Neural progenitor cell (in vitro differentiated cells): ENCODE measurements around the gene DNMT3A. TPM values are rescaled to one million over a fixed set of nuclear protein-coding genes. Genes with fewer than 3 reads are reported as not detected.

Experiments
- DNase-seq: peaks from one replicate; pipeline ENCODE4 v3.0.0-alpha.2; 2016; ENCODE audit warnings: low spot score
- H2AFZ ChIP-seq: fragments of 200-600 bp; sonication (generic); replicated peaks from 2 replicates; pipeline ENCODE4 v1.6.1; 2016; ENCODE audit warnings: antibody characterized with exemption
- H3F3A ChIP-seq: fragments of 200-600 bp; sonication (generic); 2 replicates; pipeline ENCODE4 v1.6.1; 2016; ENCODE audit warnings: antibody characterized with exemption, low read depth
- H3K27ac ChIP-seq: fragments of 200-600 bp; sonication (generic); 2 replicates; pipeline ENCODE4 v1.5.1; 2016; ENCODE audit warnings: mild to moderate bottlenecking
- H3K27me3 ChIP-seq: fragments of 200-600 bp; sonication (generic); 2 replicates; pipeline ENCODE4 v1.6.1; 2016; ENCODE audit warnings: mild to moderate bottlenecking, moderate library complexity
- H3K36me3 ChIP-seq: fragments of 200-600 bp; sonication (generic); 2 replicates; pipeline ENCODE4 v1.5.1; 2016
- H3K4me1 ChIP-seq: fragments of 200-600 bp; sonication (generic); 2 replicates; pipeline ENCODE4 v1.6.1; 2016; ENCODE audit warnings: mixed run types
- H3K4me2 ChIP-seq: fragments of 200-600 bp; sonication (generic); 2 replicates; pipeline ENCODE4 v1.6.1; 2016
- H3K4me3 ChIP-seq: fragments of 200-600 bp; sonication (generic); 2 replicates; pipeline ENCODE4 v1.5.1; 2016
- H3K79me2 ChIP-seq: fragments of 200-600 bp; sonication (generic); 2 replicates; pipeline ENCODE4 v1.6.1; 2016; ENCODE audit warnings: low read depth
- H3K9ac ChIP-seq: fragments of 200-600 bp; sonication (generic); 2 replicates; pipeline ENCODE4 v1.6.1; 2016
- H3K9me3 ChIP-seq: fragments of 200-600 bp; sonication (generic); 2 replicates; pipeline ENCODE4 v1.5.1; 2016; ENCODE audit warnings: low read depth
- H4K20me1 ChIP-seq: fragments of 200-600 bp; sonication (generic); 2 replicates; pipeline ENCODE4 v1.6.1; 2016; ENCODE audit warnings: low read depth
- H3K27ac Mint-ChIP-seq: 3 replicates; pipeline ENCODE4 v1.8.0; 2021; ENCODE audit warnings: mixed read lengths
- H3K27me3 Mint-ChIP-seq: 2 replicates; pipeline ENCODE4 v1.8.0; 2022; ENCODE audit warnings: low read depth, mild to moderate bottlenecking, inconsistent platforms, moderate library complexity, mixed read lengths; ENCODE audit not compliant: insufficient read depth
- H3K36me3 Mint-ChIP-seq: 3 replicates; pipeline ENCODE4 v1.8.0; 2021; ENCODE audit warnings: mixed read lengths
- H3K4me1 Mint-ChIP-seq: 3 replicates; pipeline ENCODE4 v1.8.0; 2021; ENCODE audit warnings: mixed read lengths
- H3K4me3 Mint-ChIP-seq: 3 replicates; pipeline ENCODE4 v1.8.0; 2021; ENCODE audit warnings: mild to moderate bottlenecking, moderate library complexity, mixed read lengths
- H3K9me3 Mint-ChIP-seq: 3 replicates; pipeline ENCODE4 v1.8.0; 2020; ENCODE audit warnings: mixed read lengths
- EZH2 ChIP-seq: fragments of 200-600 bp; sonication (generic); IDR thresholded peaks from 2 replicates; pipeline ENCODE4 v1.6.1; 2017; ENCODE audit warnings: antibody characterized with exemption, mild to moderate bottlenecking, moderate library complexity
- EZH2phosphoT487 ChIP-seq: fragments of 200-600 bp; sonication (generic); IDR thresholded peaks from 2 replicates; pipeline ENCODE4 v1.6.1; 2017; ENCODE audit warnings: antibody characterized with exemption
- total RNA-seq: library from RNA; depleted of rRNA; stranded (reverse); fragments of >200 nt; gene quantifications from 2 replicates; pipeline ENCODE4 v1.2.3, GENCODE V29; 2015; ENCODE audit warnings: low replicate concordance
- TF ChIP-seq, protein P1 (sequence below): fragments of 200-600 bp; sonication (generic); IDR thresholded peaks from 2 replicates; pipeline ENCODE4 v1.5.1; 2017; ENCODE audit warnings: antibody characterized with exemption, mild to moderate bottlenecking

Gene DNMT3A
- total RNA-seq, 1 donor from 2014 or later: 46.5 TPM

DNA sequence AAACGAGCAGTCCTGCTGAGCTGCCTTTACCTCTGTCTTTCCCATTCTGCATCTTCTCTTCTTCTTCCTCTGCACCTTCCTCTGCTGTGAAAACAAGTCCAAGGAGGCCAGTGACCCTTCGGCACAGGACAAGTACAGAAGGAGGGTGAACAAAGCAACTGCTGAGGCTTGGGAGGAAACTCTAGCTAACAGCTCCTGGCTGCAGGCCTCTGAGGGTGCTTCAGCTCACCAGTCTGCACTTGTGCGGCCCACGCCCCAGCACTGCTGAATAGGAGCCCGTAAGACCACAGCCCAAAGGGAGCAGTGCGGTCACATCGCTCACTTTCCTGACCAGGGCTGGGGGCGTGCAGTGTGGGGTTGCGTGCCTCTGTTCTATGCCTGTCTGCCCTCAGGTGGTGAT, 42.1 kb upstream of the DNMT3A start:
- H3K4me1 ChIP-seq: peaks cover 24% of the 10 kb centered on the region
- no peak for DNase-seq
- peaks cover 8% of the 10 kb centered on the region for H3F3A ChIP-seq
- Mint-ChIP-seq H3K27ac (no peak overlapping the region), H3K27me3 (peaks cover 8% of the 10 kb centered on the region), H3K36me3 (peaks cover 25% of the 10 kb centered on the region), H3K4me1 (peaks cover 21% of the 10 kb centered on the region), H3K9me3 (no peaks in the 10 kb centered on the region), H3K4me3 (no peak overlapping the region)
- no peaks in the 10 kb centered on the region for H3K79me2 ChIP-seq
- no peak overlapping the region for H3K27ac ChIP-seq
- H3K9ac ChIP-seq: no peak overlapping the region
- H3K27me3 ChIP-seq: no peaks in the 10 kb centered on the region
- no peaks in the 10 kb centered on the region for H4K20me1 ChIP-seq
- no peak overlapping the region for H3K4me2 ChIP-seq
- H2AFZ ChIP-seq: no peak overlapping the region
- no peaks in the 10 kb centered on the region for H3K9me3 ChIP-seq
- H3K4me3 ChIP-seq: no peak overlapping the region
- no peak for TF ChIP-seq EZH2
- no peak for TF ChIP-seq EZH2phosphoT487
- TF ChIP-seq, protein P1, sequence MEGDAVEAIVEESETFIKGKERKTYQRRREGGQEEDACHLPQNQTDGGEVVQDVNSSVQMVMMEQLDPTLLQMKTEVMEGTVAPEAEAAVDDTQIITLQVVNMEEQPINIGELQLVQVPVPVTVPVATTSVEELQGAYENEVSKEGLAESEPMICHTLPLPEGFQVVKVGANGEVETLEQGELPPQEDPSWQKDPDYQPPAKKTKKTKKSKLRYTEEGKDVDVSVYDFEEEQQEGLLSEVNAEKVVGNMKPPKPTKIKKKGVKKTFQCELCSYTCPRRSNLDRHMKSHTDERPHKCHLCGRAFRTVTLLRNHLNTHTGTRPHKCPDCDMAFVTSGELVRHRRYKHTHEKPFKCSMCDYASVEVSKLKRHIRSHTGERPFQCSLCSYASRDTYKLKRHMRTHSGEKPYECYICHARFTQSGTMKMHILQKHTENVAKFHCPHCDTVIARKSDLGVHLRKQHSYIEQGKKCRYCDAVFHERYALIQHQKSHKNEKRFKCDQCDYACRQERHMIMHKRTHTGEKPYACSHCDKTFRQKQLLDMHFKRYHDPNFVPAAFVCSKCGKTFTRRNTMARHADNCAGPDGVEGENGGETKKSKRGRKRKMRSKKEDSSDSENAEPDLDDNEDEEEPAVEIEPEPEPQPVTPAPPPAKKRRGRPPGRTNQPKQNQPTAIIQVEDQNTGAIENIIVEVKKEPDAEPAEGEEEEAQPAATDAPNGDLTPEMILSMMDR: no peak
- H3K36me3 ChIP-seq: no peaks in the 10 kb centered on the region

- Histone ChIP-seq H3K36me3 (no peaks in the 10 kb centered on the region), H3K27ac (no peak overlapping the region), H3K9me3 (no peaks in the 10 kb centered on the region), H3F3A (no peaks in the 10 kb centered on the region), H3K9ac (no peak overlapping the region), H3K4me1 (peaks cover 11% of the 10 kb centered on the region), H2AFZ (no peak overlapping the region), H3K79me2 (no peaks in the 10 kb centered on the region), H4K20me1 (no peaks in the 10 kb centered on the region), H3K4me2 (no peak overlapping the region), H3K4me3 (no peak overlapping the region), H3K27me3 (no peaks in the 10 kb centered on the region)
- Mint-ChIP-seq H3K4me3 (no peak overlapping the region), H3K4me1 (peaks cover 18% of the 10 kb centered on the region), H3K27me3 (peaks cover 13% of the 10 kb centered on the region), H3K27ac (no peak overlapping the region), H3K36me3 (peaks cover 13% of the 10 kb centered on the region), H3K9me3 (peaks cover 6% of the 10 kb centered on the region)
- no peak for TF ChIP-seq EZH2phosphoT487
- TF ChIP-seq, protein P1: no peak
- no peak for TF ChIP-seq EZH2
- DNase-seq: no peak
These were observed 39.8 kb upstream of the DNMT3A start for GRCh38 chr2:25381502-25381901.

- no peak overlapping the region for H3K9ac ChIP-seq
- H3K4me1 ChIP-seq: peaks cover 7% of the 10 kb centered on the region
- no peak overlapping the region for H2AFZ ChIP-seq
- Mint-ChIP-seq H3K9me3 (peaks cover 6% of the 10 kb centered on the region), H3K27me3 (peaks cover 11% of the 10 kb centered on the region), H3K4me1 (peaks cover 17% of the 10 kb centered on the region), H3K36me3 (peaks cover 10% of the 10 kb centered on the region), H3K4me3 (no peak overlapping the region), H3K27ac (no peak overlapping the region)
- no peak overlapping the region for H3K4me2 ChIP-seq
- no peaks in the 10 kb centered on the region for H4K20me1 ChIP-seq
- H3K27ac ChIP-seq: no peak overlapping the region
- H3F3A ChIP-seq: no peaks in the 10 kb centered on the region
- H3K4me3 ChIP-seq: no peak overlapping the region
- no peak for DNase-seq
- no peaks in the 10 kb centered on the region for H3K79me2 ChIP-seq
- no peak for TF ChIP-seq EZH2
- TF ChIP-seq EZH2phosphoT487: no peak
- H3K9me3 ChIP-seq: no peaks in the 10 kb centered on the region
- no peaks in the 10 kb centered on the region for H3K36me3 ChIP-seq
- H3K27me3 ChIP-seq: peaks cover 4% of the 10 kb centered on the region
These were observed 39.1 kb upstream of the DNMT3A start for GRCh38 chr2:25380586-25381375.

- Mint-ChIP-seq H3K36me3 (peaks cover 9% of the 10 kb centered on the region), H3K9me3 (peaks cover 6% of the 10 kb centered on the region), H3K27me3 (peaks cover 13% of the 10 kb centered on the region), H3K27ac (no peak overlapping the region), H3K4me1 (peaks cover 22% of the 10 kb centered on the region), H3K4me3 (no peak overlapping the region)
- H3K27me3 ChIP-seq: peaks cover 4% of the 10 kb centered on the region
- no peaks in the 10 kb centered on the region for H3K36me3 ChIP-seq
- no peaks in the 10 kb centered on the region for H3K79me2 ChIP-seq
- H2AFZ ChIP-seq: no peak overlapping the region
- DNase-seq: no peak
- no peaks in the 10 kb centered on the region for H3K9me3 ChIP-seq
- H3K4me1 ChIP-seq: peaks cover 7% of the 10 kb centered on the region
- TF ChIP-seq, protein P1: no peak
- TF ChIP-seq EZH2: no peak
- no peak for TF ChIP-seq EZH2phosphoT487
- H3F3A ChIP-seq: no peaks in the 10 kb centered on the region
- H4K20me1 ChIP-seq: no peaks in the 10 kb centered on the region
- no peak overlapping the region for H3K9ac ChIP-seq
- no peak overlapping the region for H3K4me3 ChIP-seq
- H3K4me2 ChIP-seq: no peak overlapping the region
- no peak overlapping the region for H3K27ac ChIP-seq
These were observed 38.3 kb upstream of the DNMT3A start for GRCh38 chr2:25380023-25380422.
